GM19023 (cell line): ENCODE results near the gene SNTB2.
A peak's percentile ranks its signal among the peaks of the same experiment; 100 is the strongest.

Experiments
- ATAC-seq: cut with Tn5 transposase; IDR thresholded peaks from one replicate; pipeline ENCODE4 v1.9.1; 2021; ENCODE audit warnings: mild to moderate bottlenecking, moderate library complexity; ENCODE audit not compliant: unreplicated experiment

SNTB2 gene

GRCh38 chr16:69179328-69180010 lies 7.5 kb upstream of the SNTB2 start:
- ATAC-seq = no peak

- ATAC-seq = no peak
These were observed 7.0 kb upstream of the SNTB2 start for GRCh38 chr16:69180011-69180338.

GRCh38 chr16:69182730-69183416 lies 4.1 kb upstream of the SNTB2 start:
- ATAC-seq = no peak

GRCh38 chr16:69187446-69188235 lies 677 bp downstream of the SNTB2 start:
- ATAC-seq = peak; percentile 30

- no peak for ATAC-seq
These were observed 1.2 kb downstream of the SNTB2 start for GRCh38 chr16:69188236-69188549.

GRCh38 chr16:69188716-69189115 lies 1.8 kb downstream of the SNTB2 start:
- no peak for ATAC-seq

- no peak for ATAC-seq
These were observed 3.2 kb downstream of the SNTB2 start for GRCh38 chr16:69190046-69190588.

GRCh38 chr16:69190598-69190997 lies 3.6 kb downstream of the SNTB2 start:
- ATAC-seq = no peak

- ATAC-seq = no peak
These were observed 4.2 kb downstream of the SNTB2 start for GRCh38 chr16:69191136-69191535.

- no peak for ATAC-seq
These were observed 6.9 kb downstream of the SNTB2 start for GRCh38 chr16:69193855-69194254.

- ATAC-seq = no peak
These were observed 7.5 kb downstream of the SNTB2 start for GRCh38 chr16:69194488-69194887.

- no peak for ATAC-seq
These were observed 8.5 kb downstream of the SNTB2 start for GRCh38 chr16:69195369-69196029.

GRCh38 chr16:69197573-69197972 lies 10.6 kb downstream of the SNTB2 start:
- no peak for ATAC-seq

- no peak for ATAC-seq
These were observed 12.4 kb downstream of the SNTB2 start for GRCh38 chr16:69199382-69199781.

GRCh38 chr16:69201291-69201690 lies 14.3 kb downstream of the SNTB2 start:
- ATAC-seq = no peak

GRCh38 chr16:69201787-69202186 lies 14.8 kb downstream of the SNTB2 start:
- ATAC-seq = no peak

GRCh38 chr16:69204172-69204571 lies 17.2 kb downstream of the SNTB2 start:
- no peak for ATAC-seq

GRCh38 chr16:69209735-69210134 lies 22.8 kb downstream of the SNTB2 start:
- no peak for ATAC-seq

GRCh38 chr16:69217433-69217832 lies 30.5 kb downstream of the SNTB2 start:
- no peak for ATAC-seq

GRCh38 chr16:69219279-69219678 lies 32.3 kb downstream of the SNTB2 start:
- no peak for ATAC-seq

GRCh38 chr16:69223882-69224281 lies 36.9 kb downstream of the SNTB2 start:
- no peak for ATAC-seq
